ENCODE results near the gene NDUFS8.

DNA sequence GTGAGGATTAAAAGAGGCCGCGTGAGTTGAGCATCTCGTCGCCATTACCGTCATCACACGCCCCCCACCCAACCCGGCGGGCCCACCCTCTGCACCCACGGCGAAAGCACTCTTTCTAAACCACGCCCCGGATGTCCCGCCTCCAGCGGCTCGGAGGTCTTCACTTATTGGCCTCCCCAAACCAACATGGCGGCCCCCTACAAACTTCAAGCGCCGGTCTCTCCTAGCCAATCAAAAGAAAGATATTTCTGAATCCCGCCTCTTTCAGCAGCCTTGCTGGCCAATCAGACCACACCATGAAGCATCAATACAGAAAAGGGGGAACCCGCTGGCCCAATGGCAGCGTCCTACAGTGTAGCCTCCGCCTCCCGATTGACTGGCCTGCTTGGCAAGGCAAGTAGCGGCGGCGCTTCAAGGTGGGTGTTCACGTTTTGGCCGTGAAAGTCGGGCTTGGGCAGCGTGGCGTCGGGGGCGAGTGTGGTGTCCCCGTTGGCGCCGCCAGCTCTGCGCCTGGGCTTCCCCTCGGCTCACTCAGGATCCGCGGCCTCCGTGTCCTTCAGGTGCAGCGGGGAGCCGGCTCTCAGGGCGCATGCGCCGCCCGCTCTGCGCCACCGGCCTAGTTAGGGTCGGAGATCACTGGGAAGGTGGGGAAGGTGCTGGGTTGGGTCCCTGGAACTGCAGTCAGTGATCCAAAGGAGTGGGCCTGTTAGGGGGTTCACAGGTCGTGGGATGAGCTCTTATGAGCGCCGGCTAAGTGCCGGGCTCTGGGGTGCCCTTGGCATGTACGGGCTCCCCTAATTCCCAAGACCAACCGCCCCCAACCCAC is at the start of gene NDUFS8:
- TF ChIP-seq, protein P1, sequence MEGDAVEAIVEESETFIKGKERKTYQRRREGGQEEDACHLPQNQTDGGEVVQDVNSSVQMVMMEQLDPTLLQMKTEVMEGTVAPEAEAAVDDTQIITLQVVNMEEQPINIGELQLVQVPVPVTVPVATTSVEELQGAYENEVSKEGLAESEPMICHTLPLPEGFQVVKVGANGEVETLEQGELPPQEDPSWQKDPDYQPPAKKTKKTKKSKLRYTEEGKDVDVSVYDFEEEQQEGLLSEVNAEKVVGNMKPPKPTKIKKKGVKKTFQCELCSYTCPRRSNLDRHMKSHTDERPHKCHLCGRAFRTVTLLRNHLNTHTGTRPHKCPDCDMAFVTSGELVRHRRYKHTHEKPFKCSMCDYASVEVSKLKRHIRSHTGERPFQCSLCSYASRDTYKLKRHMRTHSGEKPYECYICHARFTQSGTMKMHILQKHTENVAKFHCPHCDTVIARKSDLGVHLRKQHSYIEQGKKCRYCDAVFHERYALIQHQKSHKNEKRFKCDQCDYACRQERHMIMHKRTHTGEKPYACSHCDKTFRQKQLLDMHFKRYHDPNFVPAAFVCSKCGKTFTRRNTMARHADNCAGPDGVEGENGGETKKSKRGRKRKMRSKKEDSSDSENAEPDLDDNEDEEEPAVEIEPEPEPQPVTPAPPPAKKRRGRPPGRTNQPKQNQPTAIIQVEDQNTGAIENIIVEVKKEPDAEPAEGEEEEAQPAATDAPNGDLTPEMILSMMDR (IDR thresholded peaks at IDR 0.05) = peak in 1 of 4 experiments; percentile 23
- TF ChIP-seq POLR2A (IDR thresholded peaks at IDR 0.05) = peak; percentile 56
